GM19467 (cell line): ENCODE measurements around the gene PRRT1.
A peak's percentile ranks its signal among the peaks of the same experiment; 100 is the strongest.

Source experiments
- ATAC-seq: cut with Tn5 transposase; IDR thresholded peaks from one replicate; pipeline ENCODE4 v1.9.1; 2021; ENCODE audit warnings: mild to moderate bottlenecking, moderate library complexity; ENCODE audit not compliant: unreplicated experiment

PRRT1 gene

DNA sequence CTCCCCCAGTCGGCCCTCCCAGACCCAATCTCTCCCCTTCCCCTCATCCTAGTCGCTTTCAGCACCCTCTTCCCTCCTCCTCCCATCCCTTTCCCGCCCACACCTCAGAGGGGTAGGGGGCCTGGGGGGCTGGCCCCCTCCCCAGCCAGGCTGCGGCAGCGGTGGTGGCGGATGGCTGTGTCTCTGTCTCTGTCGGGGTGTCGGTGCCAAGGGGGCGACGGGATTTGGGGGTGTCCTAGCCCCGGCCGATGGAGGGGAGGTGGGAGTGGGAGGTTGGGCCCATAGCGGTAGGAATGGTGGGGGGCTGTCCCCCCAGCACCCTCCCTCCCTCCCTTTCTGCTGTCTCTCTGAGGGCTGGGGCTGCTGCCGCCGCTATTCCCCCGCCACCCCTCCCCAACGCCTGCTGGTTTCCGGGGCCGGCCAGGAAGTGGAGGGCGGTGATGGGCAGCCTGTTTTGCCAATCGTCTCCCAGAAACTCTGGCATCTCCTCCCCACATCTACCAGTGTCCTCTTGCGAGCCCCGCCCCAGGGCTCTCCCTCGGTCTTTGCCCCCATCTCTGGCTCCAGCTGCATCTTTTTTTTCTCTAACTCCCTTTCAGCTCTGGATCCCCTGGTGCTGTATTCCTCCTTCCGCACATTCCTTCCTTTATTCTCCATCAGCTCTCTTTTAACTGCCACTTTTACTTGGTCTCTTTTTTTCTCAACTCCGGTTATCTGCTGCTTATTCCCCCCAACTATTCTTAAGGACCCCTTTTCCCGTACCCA, 24.2 kb upstream of the PRRT1 start, which contains the start of gene AGPAT1:
AGPAT1 (minus strand) TSS at position 374 of the 765 bp plus-strand sequence. CDS start 4,588 bp downstream, outside the sequence.
- ATAC-seq: peak; percentile 36

DNA sequence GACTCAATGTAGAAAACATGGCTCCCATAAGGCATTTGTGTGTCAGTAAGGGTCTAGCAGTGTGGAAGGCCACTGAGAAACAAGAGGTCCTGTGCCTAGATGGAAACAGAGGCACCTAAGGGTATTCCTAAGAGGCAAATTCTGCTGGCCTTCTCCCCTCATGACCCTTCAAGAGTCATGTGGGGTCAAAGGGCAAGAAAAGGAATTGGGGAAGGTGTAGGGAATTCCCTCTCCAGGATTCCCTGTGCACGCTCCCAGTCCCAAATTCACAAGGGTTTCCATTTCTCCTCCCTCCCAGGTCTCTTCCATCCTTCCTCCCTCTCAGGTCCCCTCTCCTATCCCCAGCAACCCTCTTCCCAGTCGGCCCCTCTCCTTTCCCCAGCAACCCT, 23.6 kb upstream of the PRRT1 start:
- ATAC-seq: no peak

DNA sequence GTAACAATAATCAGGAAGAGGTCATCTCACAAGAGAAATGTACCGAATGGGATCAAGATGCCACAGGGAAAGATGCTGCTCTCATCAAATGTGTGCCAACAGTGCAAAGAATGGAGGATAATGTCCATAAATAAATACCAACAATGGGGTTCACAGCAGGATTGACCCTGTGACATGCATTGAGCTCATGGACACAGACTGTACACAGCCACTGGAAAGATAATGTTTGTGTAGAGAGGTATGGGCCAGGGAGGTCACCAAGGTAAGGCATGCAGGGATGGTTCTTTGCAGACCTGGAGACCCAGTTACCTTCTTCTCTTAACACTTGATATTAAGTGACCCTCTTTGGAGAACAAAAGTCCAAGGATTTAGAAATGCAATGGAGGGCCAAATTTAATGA, 22.7 kb upstream of the PRRT1 start:
- ATAC-seq: no peak

DNA sequence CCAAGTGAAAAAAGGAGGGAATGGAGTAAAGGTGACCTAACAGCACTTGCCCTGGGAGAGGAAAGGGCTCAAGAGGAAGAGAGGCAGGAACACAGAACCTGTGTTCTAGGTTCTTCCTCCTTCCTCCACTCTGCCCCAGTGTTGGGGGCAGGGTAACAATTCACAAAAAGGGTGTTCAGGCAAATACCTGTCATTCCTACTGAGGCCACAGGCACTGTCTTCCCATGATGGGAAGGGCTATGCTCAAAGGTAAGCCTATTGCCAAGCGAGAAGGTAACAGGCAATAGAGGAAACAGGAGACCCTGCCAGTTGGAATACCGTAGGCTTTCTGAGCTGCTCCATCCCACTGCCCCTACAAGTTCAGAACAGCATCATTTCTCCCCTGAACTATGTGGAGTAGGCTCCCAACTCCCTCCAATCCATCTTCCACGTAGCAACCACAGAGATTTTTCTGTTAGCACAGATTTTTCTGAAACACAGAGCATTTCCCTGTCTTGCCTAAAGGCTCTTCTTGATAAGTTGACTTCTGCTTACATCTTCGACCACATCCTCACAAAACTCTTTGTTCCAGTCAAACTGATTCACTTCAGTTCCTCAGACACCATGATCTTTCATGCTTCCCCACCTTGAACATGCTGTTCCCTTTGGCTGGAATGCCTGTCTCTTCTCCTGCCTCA, 21.4 kb upstream of the PRRT1 start:
- no peak for ATAC-seq

DNA sequence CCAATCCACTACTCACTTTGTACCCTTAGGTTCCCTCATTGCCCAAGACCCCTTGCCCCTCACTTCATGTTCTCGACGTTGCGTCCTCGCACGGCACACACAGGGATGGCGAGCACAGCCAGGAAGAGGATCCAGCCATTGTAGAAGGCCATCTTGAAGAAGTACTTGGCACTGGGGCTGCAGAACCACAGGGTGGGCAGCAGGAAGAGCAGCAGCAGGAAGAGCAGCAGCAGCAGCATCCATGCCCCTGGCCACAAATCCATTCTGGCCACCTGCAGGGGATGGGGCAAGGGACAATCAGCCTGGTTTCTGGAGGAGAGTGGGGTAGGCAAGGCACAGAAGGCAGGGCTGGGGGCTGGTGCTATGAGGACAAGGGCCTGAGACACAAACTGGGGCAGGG, 19.5 kb upstream of the PRRT1 start:
- no peak for ATAC-seq

DNA sequence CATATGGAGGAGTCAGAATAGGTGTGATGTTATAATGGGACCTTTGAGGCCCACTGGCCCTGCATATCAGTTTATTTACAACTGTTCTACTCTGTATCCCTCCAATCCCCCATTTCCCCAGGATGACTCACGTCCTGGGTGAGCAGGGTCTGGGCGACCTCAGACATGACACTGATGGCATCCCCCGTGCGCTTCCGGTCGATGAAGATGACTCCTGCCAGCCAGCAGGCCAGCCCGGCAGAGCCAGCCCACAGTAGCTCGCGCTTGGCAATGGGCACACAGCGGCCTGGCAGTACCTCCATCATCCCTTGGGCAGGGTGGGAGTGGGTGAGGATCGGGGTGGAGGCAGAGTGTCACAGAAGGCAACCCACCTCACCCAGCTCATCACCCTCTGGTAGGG, 18.6 kb upstream of the PRRT1 start:
- ATAC-seq: no peak

DNA sequence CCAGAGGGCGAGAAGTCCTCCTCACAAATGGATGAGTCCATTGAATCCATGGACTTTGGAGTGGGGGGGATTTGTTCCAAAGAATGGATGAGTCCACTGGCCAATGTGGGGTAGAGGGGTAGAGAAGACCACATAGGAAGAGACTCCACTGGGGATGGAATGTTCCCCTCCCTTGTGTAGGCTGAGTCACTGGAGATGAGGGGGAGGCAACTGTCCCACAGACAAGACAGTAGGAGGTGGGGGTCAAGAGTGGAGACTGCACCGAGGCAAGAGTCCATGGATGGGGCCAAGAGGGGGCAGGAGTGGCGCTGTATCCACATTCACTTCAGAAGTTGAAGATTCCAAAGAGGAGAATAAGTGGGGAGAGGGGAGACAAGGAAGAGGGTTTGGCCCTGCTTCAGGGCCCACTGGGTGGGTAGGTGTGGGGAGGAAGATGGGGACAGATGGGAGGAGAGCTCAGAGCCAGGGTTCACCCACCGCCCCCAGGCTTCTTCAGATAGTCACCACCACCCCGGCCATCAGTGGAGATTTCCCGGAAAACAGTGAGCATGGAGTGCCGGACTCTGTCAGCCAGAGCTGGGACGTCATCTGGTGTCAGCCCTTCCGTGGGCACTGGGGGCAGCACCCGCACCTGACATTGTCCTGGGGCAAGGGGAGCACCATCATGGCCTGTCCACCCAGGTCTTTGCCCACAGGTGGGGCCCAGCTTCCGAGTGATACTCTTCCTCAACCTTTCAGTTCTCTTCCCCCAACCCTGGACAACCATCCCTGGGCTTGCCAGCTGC, 17.3 kb upstream of the PRRT1 start:
- no peak for ATAC-seq

DNA sequence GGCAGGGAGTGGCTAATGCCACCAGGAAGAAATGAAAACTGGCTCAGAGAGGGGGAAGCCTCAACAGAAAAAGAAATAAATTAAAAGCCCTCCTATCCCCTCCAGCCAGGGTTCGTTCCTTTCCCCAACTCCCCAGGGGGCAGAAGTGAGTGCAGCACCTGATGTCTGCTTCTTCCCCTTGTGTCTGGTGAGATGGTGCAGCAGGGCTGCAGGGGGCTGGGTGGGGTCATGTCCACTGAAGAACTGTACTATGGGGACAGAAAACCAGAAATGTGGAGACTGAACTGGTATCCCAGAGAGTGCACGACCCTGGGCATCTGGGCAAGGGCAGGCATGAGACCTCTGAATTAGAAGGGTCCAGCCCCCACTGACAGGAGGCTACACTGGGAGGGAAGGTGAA, 16.6 kb upstream of the PRRT1 start:
- ATAC-seq: no peak

DNA sequence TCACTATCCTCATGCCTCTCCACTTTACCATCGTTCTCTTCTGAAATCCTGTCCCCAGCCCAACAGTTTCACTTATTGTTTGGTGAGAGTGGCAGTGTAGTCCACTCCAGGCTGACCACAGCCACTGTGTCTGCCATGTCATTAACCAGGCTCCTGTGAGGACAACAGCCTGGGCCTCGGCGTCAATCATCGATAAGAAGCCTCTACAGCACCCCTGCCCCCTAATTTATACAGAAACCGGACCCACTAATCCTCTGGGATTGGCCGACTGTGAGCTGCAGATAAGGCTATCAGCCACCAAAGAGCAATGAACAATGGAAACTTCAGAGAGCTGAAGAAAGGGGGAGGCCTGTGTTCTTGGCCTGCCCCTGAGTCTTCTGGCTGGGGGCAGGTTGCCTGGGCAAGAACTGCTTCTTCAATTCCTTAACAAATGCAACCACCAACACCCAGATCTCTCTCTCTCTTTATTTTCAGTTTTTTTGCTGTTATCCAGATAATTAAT, 16.1 kb upstream of the PRRT1 start:
- ATAC-seq: no peak

DNA sequence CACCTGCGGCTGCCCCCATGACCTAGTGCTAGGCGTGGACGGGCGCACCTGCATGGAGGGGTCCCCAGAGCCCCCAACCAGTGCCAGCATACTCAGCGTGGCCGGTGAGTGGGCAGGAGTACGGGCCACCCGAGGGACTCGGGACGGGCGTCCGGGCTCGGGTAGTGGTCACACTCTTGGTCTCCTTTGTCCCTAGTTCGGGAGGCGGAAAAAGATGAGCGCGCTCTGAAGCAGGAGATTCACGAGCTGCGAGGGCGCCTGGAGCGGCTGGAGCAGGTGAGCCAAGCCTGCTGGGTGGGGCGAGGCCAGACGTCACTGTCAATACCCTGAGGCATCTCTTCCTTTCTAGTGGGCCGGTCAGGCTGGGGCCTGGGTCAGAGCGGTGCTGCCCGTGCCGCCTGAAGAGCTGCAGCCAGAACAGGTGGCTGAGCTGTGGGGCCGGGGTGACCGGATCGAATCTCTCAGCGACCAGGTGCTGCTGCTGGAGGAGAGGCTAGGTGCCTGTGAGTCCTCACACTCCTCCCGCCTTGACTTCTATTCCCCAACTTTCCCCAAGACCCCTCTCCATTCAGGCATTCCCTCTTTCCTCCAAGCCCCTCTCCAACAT, 15.5 kb upstream of the PRRT1 start:
- ATAC-seq: no peak

DNA sequence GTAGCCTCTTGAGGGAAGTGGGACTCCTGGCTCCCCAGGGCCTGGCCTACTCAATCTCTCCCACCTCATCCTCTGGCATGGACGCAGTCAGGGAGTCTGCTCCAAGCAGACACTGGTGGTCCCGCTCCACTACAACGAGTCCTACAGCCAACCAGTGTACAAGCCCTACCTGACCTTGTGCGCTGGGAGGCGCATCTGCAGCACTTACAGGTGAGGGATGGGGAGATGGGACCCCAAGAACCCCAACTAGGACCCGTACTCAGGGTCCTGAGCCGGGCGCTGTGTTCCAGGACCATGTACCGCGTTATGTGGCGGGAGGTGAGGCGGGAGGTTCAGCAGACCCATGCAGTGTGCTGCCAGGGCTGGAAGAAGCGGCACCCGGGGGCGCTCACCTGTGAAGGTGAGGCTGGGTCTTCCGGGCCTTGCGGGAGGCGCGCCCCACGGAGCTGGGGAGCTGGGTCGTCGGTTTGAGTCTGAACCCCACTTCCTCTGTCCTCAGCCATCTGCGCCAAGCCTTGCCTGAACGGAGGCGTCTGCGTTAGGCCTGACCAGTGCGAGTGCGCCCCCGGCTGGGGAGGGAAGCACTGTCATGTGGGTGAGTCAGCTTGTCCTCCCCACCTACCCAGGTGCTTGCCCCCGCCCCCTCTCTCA, 14.8 kb upstream of the PRRT1 start:
- no peak for ATAC-seq

DNA sequence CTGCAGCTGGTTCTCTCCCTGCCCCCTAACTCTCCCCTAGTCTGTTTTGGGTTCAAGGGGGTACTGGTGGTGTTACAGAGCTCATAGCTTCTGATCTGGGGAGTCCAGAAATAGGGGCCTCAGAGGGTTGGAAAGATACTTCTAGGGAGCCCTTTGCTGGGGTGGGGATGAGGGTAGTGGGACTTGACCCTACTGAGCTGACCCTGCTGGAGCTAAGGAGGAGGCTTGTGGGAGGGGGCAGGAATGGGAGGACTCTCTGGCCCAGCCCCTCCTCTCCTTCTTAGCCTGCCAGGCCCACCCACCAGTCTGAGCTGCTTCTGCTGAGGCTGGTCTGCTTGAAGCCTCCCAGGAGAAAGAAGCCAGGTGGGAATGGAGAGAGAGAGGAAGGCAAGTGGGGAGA, 12.6 kb upstream of the PRRT1 start, which contains the start of gene EGFL8:
EGFL8 (plus strand) TSS at position 301 of the 400 bp plus-strand sequence. CDS start 1,571 bp downstream, outside the sequence.
- no peak for ATAC-seq

DNA sequence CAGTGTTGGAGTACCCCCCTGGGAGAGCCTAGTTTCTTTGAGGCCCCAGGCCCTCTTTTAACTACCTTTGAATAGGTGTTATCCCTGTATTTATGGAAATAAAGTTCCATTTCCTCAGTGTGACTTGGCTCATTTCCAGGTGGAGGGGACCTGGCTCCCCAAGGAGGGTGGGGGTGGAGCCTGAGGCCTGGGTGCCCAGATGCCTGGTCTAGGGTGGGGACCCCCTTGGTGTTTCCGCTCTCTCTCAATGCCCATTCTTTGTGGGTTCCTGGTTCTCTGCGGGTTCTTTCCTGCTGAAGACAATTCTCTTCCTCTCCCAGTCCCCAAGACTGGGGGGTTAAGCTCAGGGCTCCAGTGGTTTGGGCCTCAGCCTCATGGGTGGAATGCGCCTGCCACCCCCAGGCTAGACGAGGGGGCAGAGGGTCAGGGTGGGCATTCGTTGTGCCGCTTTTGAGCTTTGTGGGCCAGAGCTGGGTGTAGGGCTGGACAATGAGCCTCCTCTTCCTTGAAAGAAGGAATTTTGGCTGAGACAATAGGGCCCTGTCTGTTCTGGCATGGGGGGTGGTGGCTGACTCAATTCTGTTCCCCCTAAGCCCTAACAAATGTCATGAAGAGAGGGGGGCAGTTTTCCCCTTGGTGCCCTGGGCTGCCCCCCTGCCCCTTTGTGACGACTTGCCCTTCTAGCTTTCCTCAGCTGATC, 12.0 kb upstream of the PRRT1 start:
- no peak for ATAC-seq

DNA sequence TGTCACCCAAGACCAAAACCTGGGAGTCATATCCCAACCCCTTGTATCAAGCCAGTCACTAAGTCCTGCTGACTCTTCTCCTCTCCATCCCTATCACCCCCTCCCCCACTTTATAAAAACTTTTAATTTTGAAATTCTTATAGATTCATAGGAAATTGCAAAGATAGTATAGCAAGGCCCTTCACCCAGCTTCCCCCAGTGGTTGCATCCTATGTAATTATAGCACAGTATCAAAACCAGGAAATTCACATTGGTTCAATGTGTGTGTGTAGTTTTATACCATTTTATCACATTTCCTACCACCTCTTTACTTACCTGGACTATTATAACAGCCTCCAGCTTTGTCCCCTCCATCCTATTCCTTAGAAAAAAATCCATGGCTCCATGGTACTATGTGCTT, 6.3 kb upstream of the PRRT1 start:
- no peak for ATAC-seq

DNA sequence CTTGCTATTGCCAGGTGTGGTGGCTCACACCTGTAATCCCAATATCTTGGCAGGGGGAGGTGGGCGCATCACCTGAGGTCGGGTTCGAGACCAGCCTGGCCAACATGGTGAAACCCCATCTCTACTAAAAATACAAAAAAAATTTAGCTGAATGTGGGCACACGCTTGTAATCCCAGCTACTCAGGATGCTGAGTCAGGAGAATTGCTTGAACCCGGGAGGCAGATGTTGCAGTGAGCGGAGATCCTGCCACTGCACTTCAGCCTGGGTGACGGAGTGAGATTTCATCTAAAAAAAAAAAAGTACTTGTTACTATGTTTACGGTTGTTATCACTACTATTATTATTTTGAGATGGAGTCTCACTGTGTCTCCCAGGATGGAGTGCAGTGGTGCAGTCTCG, 5.2 kb upstream of the PRRT1 start:
- ATAC-seq: no peak

DNA sequence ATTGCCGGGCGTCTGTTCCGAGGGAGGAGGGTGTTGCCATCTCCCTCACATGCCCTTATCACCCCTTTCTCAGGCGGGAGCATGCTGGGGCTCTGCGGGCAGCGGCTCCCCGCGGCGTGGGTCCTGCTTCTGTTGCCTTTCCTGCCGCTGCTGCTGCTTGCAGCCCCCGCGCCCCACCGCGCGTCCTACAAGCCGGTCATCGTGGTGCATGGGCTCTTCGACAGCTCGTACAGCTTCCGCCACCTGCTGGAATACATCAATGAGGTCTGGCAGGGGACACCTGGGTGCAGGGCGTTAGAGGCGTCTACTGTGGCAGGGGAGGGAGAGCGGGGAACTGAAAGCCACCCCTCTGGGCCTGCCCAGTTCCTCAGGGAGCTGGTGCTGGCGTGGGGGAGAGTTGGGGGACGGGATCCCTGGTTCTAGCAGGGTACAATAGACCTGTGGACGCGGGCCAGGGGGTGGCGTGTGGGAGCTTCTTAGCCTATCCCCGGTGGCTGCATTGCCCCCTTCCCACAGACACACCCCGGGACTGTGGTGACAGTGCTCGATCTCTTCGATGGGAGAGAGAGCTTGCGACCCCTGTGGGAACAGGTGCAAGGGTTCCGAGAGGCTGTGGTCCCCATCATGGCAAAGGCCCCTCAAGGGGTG, 2.9 kb upstream of the PRRT1 start:
- no peak for ATAC-seq

DNA sequence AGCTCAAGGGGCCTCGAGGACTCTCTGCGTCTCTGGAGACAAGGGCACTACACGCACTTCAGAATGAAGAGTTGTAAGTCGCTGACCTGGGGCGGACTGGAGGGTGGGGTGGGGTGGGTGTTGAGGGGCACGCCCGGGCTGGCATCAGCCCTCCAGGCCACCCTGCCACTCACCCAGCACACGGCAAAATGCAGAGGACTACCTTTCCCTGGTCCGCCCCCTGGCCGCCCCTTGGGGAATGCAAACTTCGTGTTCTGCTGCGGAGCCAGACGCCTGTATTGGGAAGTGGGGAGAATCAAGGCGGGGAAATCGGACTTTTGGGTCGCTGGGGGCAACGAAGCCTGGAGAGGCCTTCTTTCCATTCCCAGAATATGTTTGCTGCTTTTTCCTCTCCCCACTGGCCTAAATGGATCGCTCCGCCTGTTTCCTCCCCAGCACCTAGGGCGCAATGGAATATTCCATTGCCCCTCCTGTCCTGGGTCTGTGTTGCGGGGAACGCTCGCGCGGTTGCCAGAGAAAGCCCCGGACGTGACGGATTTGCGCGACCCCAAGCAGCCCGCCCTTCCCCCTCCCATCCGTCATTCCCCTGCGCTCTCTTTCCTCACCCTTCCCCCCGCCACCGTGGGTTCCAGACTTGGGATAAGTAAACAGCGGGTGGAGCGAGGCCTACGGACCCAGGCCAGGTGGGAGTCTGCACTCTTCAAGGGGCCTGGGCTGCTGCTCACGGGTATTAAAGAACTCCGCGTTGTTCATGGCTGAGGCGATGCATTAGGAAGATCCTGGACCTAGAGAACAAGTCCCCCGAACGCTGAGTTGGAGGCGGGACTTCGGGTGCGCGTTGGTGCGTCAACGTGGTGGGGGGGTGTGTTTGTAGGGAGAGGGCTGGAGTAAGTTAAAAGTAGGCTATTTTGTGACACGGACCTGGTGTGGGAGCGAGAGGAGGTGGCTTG, 2.1 kb upstream of the PRRT1 start, which contains the start of gene PPT2:
PPT2 (plus strand) TSS at position 578 of the 950 bp plus-strand sequence. CDS start 454 bp downstream, outside the sequence.
- no peak for ATAC-seq
